Trophoblast cell (in vitro differentiated cells and primary cell): ENCODE measurements around the gene BCL2L2.

Experiments used
- DNase-seq, 2 donors: peaks; one replicate each; pipeline ENCODE4 v3.0.0-alpha.2; 2016
- H2AFZ ChIP-seq: 2 replicates; pipeline ENCODE4 v1.6.1; 2013; ENCODE audit warnings: low read length, moderate library complexity, mild to moderate bottlenecking; ENCODE audit not compliant: insufficient read depth, poor library complexity
- H2AK5ac ChIP-seq: 2 replicates; pipeline ENCODE4 v1.6.1; 2013; ENCODE audit warnings: mild to moderate bottlenecking, low read length
- H2BK120ac ChIP-seq: 2 replicates; pipeline ENCODE4 v1.6.1; 2013; ENCODE audit warnings: low read length, mild to moderate bottlenecking, moderate library complexity; ENCODE audit not compliant: insufficient read depth, poor library complexity
- H2BK12ac ChIP-seq: 2 replicates; pipeline ENCODE4 v1.6.1; 2013; ENCODE audit warnings: mild to moderate bottlenecking, low read length, moderate library complexity
- H2BK5ac ChIP-seq: 2 replicates; pipeline ENCODE4 v1.6.1; 2013; ENCODE audit warnings: low read length, low read depth, moderate library complexity, mild to moderate bottlenecking; ENCODE audit not compliant: poor library complexity
- H3K14ac ChIP-seq: 2 replicates; pipeline ENCODE4 v1.6.1; 2013; ENCODE audit warnings: mild to moderate bottlenecking, low read length
- H3K18ac ChIP-seq: 2 replicates; pipeline ENCODE4 v1.6.1; 2013; ENCODE audit warnings: mild to moderate bottlenecking, low read length
- H3K23ac ChIP-seq: 2 replicates; pipeline ENCODE4 v1.6.1; 2013; ENCODE audit warnings: low read length
- H3K27ac ChIP-seq: 2 replicates; pipeline ENCODE4 v1.5.1; 2013; ENCODE audit warnings: low read depth, mild to moderate bottlenecking, inconsistent platforms, low read length, moderate library complexity
- H3K27me3 ChIP-seq: 2 replicates; pipeline ENCODE4 v1.6.1; 2013; ENCODE audit warnings: inconsistent platforms, mild to moderate bottlenecking, low read length, moderate library complexity; ENCODE audit not compliant: insufficient read depth
- H3K36me3 ChIP-seq, 2 experiments: 1 replicate in 1 of 2; 2 replicates in 1 of 2; pipeline ENCODE4 v1.6.1; 2013; ENCODE audit warnings: low read length in 2 of 2, mild to moderate bottlenecking in 2 of 2, moderate library complexity in 1 of 2; ENCODE audit not compliant: insufficient read depth in 2 of 2, control insufficient read depth in 1 of 2
- H3K4ac ChIP-seq: 2 replicates; pipeline ENCODE4 v1.6.1; 2013; ENCODE audit warnings: low read depth, mild to moderate bottlenecking, low read length, moderate library complexity
- H3K4me1 ChIP-seq, 2 experiments: 1 replicate in 1 of 2; 2 replicates in 1 of 2; pipeline ENCODE4 v1.6.1; 2013; ENCODE audit warnings: low read length in 2 of 2, mild to moderate bottlenecking in 2 of 2, moderate library complexity in 1 of 2; ENCODE audit not compliant: insufficient read depth in 2 of 2, control insufficient read depth in 1 of 2
- H3K4me2 ChIP-seq: 2 replicates; pipeline ENCODE4 v1.6.1; 2013; ENCODE audit warnings: inconsistent platforms, mild to moderate bottlenecking, low read length, moderate library complexity
- H3K4me3 ChIP-seq: 2 replicates; pipeline ENCODE4 v1.5.1; 2013; ENCODE audit warnings: mild to moderate bottlenecking, low read depth, low read length, inconsistent platforms
- H3K79me1 ChIP-seq: one replicate; pipeline ENCODE4 v1.6.1; 2013; ENCODE audit warnings: low read length
- H3K79me2 ChIP-seq: 2 replicates; pipeline ENCODE4 v1.6.1; 2013; ENCODE audit warnings: low read length, mild to moderate bottlenecking; ENCODE audit not compliant: control insufficient read depth, insufficient read depth, poor library complexity
- H3K9ac ChIP-seq: 2 replicates; pipeline ENCODE4 v1.6.1; 2013; ENCODE audit warnings: mild to moderate bottlenecking, low read length
- H3K9me3 ChIP-seq: 2 replicates; pipeline ENCODE4 v1.6.1; 2013; ENCODE audit warnings: low read depth, mild to moderate bottlenecking, control low read depth, inconsistent platforms, low read length; ENCODE audit not compliant: insufficient read depth
- H4K12ac ChIP-seq: 2 replicates; pipeline ENCODE4 v1.6.1; 2013; ENCODE audit warnings: low read depth, mild to moderate bottlenecking, low read length, moderate library complexity
- H4K8ac ChIP-seq: 2 replicates; pipeline ENCODE4 v1.6.1; 2013; ENCODE audit warnings: low read depth, mild to moderate bottlenecking, low read length, moderate library complexity
- H4K91ac ChIP-seq: one replicate; pipeline ENCODE4 v1.6.1; 2013; ENCODE audit warnings: low read depth, mild to moderate bottlenecking, low read length, moderate library complexity
- WGBS: extraction: QIAGEN DNeasy Blood & Tissue Kit; methylation state at CpG from one replicate; pipeline ENCODE4 v1.1.7; 2013; ENCODE audit warnings: missing lambda C conversion rate; ENCODE audit not compliant: insufficient read length, insufficient coverage; ENCODE audit errors: extremely low coverage; 5-methylcytosine and 5-hydroxymethylcytosine counted together

BCL2L2 gene

GRCh38 chr14:23339506-23340268 is 33.1 kb downstream of the BCL2L2 start:
- no CpG with 5 or more reads among the region's 1 CpG for WGBS
- DNase-seq, result no peak

DNA sequence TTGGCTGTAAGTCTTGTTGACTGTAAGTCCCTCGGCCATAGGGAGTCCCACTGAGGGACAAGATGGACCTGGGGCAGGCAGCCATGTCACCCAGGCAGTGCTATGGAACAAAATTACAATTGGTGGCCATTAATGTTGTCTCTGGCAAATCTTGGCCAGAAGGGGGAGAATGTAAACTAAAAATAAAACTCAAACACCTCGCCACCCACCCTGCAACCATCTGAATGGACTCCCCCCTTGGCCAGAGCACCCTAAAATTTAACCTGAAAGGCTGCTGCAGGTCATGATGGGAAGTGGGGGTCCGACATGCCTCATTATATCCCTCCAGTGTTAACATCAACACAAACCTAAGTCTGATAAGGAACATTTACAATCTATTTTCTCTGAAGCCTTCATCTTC is 37.8 kb downstream of the BCL2L2 start:
- no peak overlapping the region for H3K14ac ChIP-seq

More at GRCh38 chr14:23339506-23340268, 33.1 kb downstream of the BCL2L2 start:
- Histone ChIP-seq H3K36me3 (no peaks in the 10 kb centered on the region), H2BK120ac (no peak overlapping the region), H3K4me1 (no peaks in the 10 kb centered on the region), H3K79me1 (no peaks in the 10 kb centered on the region), H3K4me2 (no peak overlapping the region), H3K9ac (no peak overlapping the region), H3K79me2 (no peaks in the 10 kb centered on the region), H4K8ac (no peak overlapping the region), H2AK5ac (no peak overlapping the region), H3K14ac (no peak overlapping the region), H3K4me3 (no peak overlapping the region), H2BK5ac (no peak overlapping the region), H2BK12ac (no peak overlapping the region), H3K9me3 (no peaks in the 10 kb centered on the region), H3K23ac (no peak overlapping the region), H3K27ac (no peak overlapping the region), H3K27me3 (no peaks in the 10 kb centered on the region), H4K91ac (no peak overlapping the region), H3K18ac (no peak overlapping the region), H2AFZ (no peak overlapping the region), H3K4ac (no peak overlapping the region), H4K12ac (no peak overlapping the region)

DNA sequence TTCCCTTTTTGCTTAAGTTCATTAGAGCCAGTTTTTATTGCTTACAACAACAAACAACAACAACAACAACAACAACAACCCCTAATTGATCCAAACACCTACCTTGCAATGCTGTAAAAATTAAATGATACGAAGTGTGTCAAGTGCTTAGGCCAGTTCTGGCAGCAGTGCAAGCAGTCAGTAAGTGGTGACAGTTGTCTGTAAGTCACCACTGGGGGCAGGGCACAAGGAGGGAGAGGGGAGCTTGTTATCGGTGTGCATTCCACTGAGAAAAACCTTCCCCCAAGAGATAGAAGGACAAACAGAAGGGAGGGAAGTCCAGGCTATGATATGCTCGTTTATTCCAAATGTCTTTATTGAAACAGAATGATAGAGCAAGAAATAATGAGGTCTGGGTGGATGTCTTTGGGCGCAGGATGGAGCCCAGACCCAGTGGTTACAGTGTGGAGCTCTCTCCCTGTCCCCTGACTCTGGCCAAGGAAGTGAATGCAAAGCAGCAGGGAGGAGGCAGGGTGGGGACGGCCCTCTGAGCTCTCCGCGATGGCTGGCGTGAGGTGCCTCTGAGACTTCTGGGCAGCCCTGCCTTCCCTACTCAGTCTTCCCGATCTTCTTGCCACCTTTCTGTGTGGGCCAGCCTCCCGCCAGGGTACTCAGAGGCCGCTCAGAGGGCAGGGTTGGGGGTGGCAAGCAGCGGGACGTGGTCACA is 39.5 kb downstream of the BCL2L2 start:
- H3K23ac ChIP-seq, result no peak overlapping the region
- H3K27ac ChIP-seq, result no peak overlapping the region
- no peak overlapping the region for H3K4ac ChIP-seq
- no peak overlapping the region for H2AFZ ChIP-seq
- no peak overlapping the region for H2BK5ac ChIP-seq
- H2BK120ac ChIP-seq, result no peak overlapping the region
- H3K4me2 ChIP-seq, result no peak overlapping the region
- H3K79me2 ChIP-seq, result no peaks in the 10 kb centered on the region
- H2AK5ac ChIP-seq, result no peak overlapping the region
- H3K79me1 ChIP-seq, result no peaks in the 10 kb centered on the region
- no peak for DNase-seq
- H4K8ac ChIP-seq, result no peak overlapping the region
- peaks cover 2% of the 10 kb centered on the region for H3K9me3 ChIP-seq
- no peaks in the 10 kb centered on the region for H3K4me1 ChIP-seq
- no peak overlapping the region for H3K4me3 ChIP-seq
- H2BK12ac ChIP-seq, result no peak overlapping the region
- H3K9ac ChIP-seq, result no peak overlapping the region
- WGBS, result no CpG with 5 or more reads among the region's 13 CpGs
- H3K18ac ChIP-seq, result no peak overlapping the region
- peaks cover 10 to 12% of the 10 kb centered on the region in 2 experiments for H3K36me3 ChIP-seq
- no peak overlapping the region for H4K12ac ChIP-seq
- no peak overlapping the region for H4K91ac ChIP-seq
- peaks cover under 1% of the 10 kb centered on the region for H3K27me3 ChIP-seq
- H3K14ac ChIP-seq, result no peak overlapping the region

More for the DNA sequence above, 37.8 kb downstream of the BCL2L2 start:
- no peak overlapping the region for H3K4ac ChIP-seq
- H3K18ac ChIP-seq, result no peak overlapping the region
- H3K4me3 ChIP-seq, result no peak overlapping the region
- no peak overlapping the region for H2AK5ac ChIP-seq
- H2BK5ac ChIP-seq, result no peak overlapping the region
- H4K8ac ChIP-seq, result no peak overlapping the region
- H3K79me2 ChIP-seq, result no peaks in the 10 kb centered on the region
- H3K23ac ChIP-seq, result no peak overlapping the region
- no CpG with 5 or more reads among the region's 3 CpGs for WGBS
- H3K27me3 ChIP-seq, result no peaks in the 10 kb centered on the region
- peaks cover 10 to 12% of the 10 kb centered on the region in 2 experiments for H3K36me3 ChIP-seq
- no peaks in the 10 kb centered on the region for H3K79me1 ChIP-seq
- H4K12ac ChIP-seq, result no peak overlapping the region
- peaks cover 2% of the 10 kb centered on the region for H3K9me3 ChIP-seq
- no peak overlapping the region for H2BK12ac ChIP-seq
- no peak overlapping the region for H3K9ac ChIP-seq
- no peak overlapping the region for H3K4me2 ChIP-seq
- no peaks in the 10 kb centered on the region for H3K4me1 ChIP-seq
- H2AFZ ChIP-seq, result no peak overlapping the region
- DNase-seq, result no peak
- no peak overlapping the region for H2BK120ac ChIP-seq
- H3K27ac ChIP-seq, result no peak overlapping the region
- no peak overlapping the region for H4K91ac ChIP-seq

DNA sequence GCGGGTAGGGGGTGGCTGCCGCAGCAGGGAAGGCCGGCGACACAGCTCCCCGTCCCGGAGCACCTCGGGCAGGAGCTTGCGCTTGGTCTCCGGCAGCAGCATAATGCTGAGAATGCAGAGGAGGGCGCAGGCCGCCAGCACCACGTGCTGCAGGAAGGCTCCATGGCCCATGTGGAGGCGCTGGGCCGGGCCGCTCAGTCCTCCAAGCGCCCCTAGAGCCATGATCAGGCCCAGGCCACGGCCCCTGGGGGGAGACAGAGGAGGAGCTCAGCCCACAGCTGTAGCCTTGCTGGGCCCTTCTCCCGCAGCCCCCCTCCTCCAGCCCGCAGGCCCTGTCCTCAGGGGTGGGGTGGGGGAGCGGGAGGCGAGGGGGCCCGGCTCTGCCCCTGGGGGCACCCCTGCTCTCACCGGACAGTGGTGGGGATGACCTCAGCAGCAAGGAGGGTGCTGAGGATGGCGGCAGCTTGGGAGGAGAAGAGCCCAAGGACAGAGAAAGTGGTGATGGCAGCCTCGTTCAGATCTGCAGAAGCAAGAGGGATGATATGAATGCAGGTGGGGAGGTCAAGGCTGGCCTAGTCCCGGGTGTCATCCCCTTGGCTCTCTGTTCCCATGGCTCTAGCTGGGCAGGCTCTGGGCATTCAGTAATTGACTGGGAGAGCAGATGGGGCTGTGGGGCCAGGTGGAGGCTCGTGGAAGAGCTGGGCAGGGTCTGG is 40.2 kb downstream of the BCL2L2 start:
- H3K23ac ChIP-seq, result no peak overlapping the region
- no peak overlapping the region for H3K4me3 ChIP-seq
- H3K36me3 ChIP-seq, result peaks cover 10 to 12% of the 10 kb centered on the region in 2 experiments
- H2AFZ ChIP-seq, result no peak overlapping the region
- no peak overlapping the region for H3K27ac ChIP-seq
- H4K12ac ChIP-seq, result no peak overlapping the region
- no peak for DNase-seq
- peaks cover 2% of the 10 kb centered on the region for H3K27me3 ChIP-seq
- no peak overlapping the region for H3K4me2 ChIP-seq
- no peak overlapping the region for H3K18ac ChIP-seq
- no peak overlapping the region for H3K14ac ChIP-seq
- H3K9ac ChIP-seq, result no peak overlapping the region
- no peak overlapping the region for H3K4ac ChIP-seq
- no peak overlapping the region for H4K8ac ChIP-seq
- H3K79me2 ChIP-seq, result no peaks in the 10 kb centered on the region
- no peak overlapping the region for H2BK5ac ChIP-seq
- H2AK5ac ChIP-seq, result no peak overlapping the region
- H4K91ac ChIP-seq, result no peak overlapping the region
- peaks cover 2% of the 10 kb centered on the region for H3K9me3 ChIP-seq
- no peak overlapping the region for H2BK120ac ChIP-seq
- no peaks in the 10 kb centered on the region for H3K79me1 ChIP-seq
- peaks cover 1% of the 10 kb centered on the region in 2 experiments for H3K4me1 ChIP-seq
- no peak overlapping the region for H2BK12ac ChIP-seq
- no CpG with 5 or more reads among the region's 27 CpGs for WGBS
